ENCODE results near the gene WDR5B.

The WDR5B gene

GRCh38 chr3:122383771-122384697 lies 31.8 kb downstream of the WDR5B start, which contains the start of gene FAM162A:
TSS of gene FAM162A (plus strand) at chr3:122384182. CDS start at chr3:122384266, 84 bp downstream.
- Histone ChIP-seq H3K4me2 (ENCODE audit: insufficient read depth, low read length) (peak within 1 kb of the TSS; percentile 74), H3K4me1 (ENCODE audit: insufficient read depth, low read length) (peaks cover 81% of the 10 kb centered on the region), H3K36me3 (ENCODE audit: insufficient read depth, low read length) (peaks cover 10% of the 10 kb centered on the region; the same call in 1 of the 2 replicates), H3K9me3 (ENCODE audit: insufficient read depth, low read length, severe bottlenecking) (no peaks in the 10 kb centered on the region), H3K27ac (ENCODE audit: low read length) (peak within 1 kb of the TSS; percentile 75), H3K9ac (ENCODE audit: low read depth, low read length) (peak within 1 kb of the TSS; percentile 59), H3K4me3 (ENCODE audit: low read depth in 1 of 2, low read length in 2 of 2) (peak within 1 kb of the TSS; percentile 73 to 83), H3K79me2 (ENCODE audit: insufficient read depth, low read length) (peaks cover 95% of the 10 kb centered on the region), H2AFZ (ENCODE audit: low read depth, low read length) (peak within 1 kb of the TSS; percentile 88), H3K27me3 (ENCODE audit: insufficient read depth, low read length, poor library complexity) (no peaks in the 10 kb centered on the region), H4K20me1 (ENCODE audit: insufficient read depth, low read length) (no peaks in the 10 kb centered on the region)
- peak; percentile 78 for TF ChIP-seq CTCF (IDR thresholded peaks at IDR 0.05; ENCODE audit: borderline replicate concordance, extremely low read depth, low read length, poor library complexity, severe bottlenecking)
- TF ChIP-seq EZH2 (IDR thresholded peaks at IDR 0.05; ENCODE audit: borderline replicate concordance, low read depth, low read length, severe bottlenecking): no peak
- DNase-seq (peak; percentile 94), ATAC-seq (ENCODE audit: insufficient read depth, low read depth) (peak; percentile 93)

GRCh38 chr3:122382888-122383666 lies 32.8 kb downstream of the WDR5B start, which contains the start of gene MIX23:
TSS of gene MIX23 (minus strand) at chr3:122383231. CDS start at chr3:122383224, 7 bp downstream.
- Histone ChIP-seq H3K9me3 (ENCODE audit: insufficient read depth, low read length, severe bottlenecking) (no peaks in the 10 kb centered on the region), H3K4me1 (ENCODE audit: insufficient read depth, low read length) (peaks cover 85% of the 10 kb centered on the region), H3K79me2 (ENCODE audit: insufficient read depth, low read length) (peaks cover 98% of the 10 kb centered on the region), H3K27me3 (ENCODE audit: insufficient read depth, low read length, poor library complexity) (no peaks in the 10 kb centered on the region), H2AFZ (ENCODE audit: low read depth, low read length) (peak within 1 kb of the TSS; percentile 88), H3K36me3 (ENCODE audit: insufficient read depth, low read length) (peaks cover 13% of the 10 kb centered on the region; the same call in 1 of the 2 replicates), H3K4me3 (ENCODE audit: low read depth in 1 of 2, low read length in 2 of 2) (peak within 1 kb of the TSS; percentile 73 to 83), H4K20me1 (ENCODE audit: insufficient read depth, low read length) (no peaks in the 10 kb centered on the region), H3K27ac (ENCODE audit: low read length) (peak within 1 kb of the TSS; percentile 75), H3K9ac (ENCODE audit: low read depth, low read length) (peak within 1 kb of the TSS; percentile 59), H3K4me2 (ENCODE audit: insufficient read depth, low read length) (peak within 1 kb of the TSS; percentile 74)
- DNase-seq (peak; percentile 92), ATAC-seq (ENCODE audit: insufficient read depth, low read depth) (peak; percentile 70)
- no peak for TF ChIP-seq EZH2 (IDR thresholded peaks at IDR 0.05; ENCODE audit: borderline replicate concordance, low read depth, low read length, severe bottlenecking)
- no peak for TF ChIP-seq CTCF (IDR thresholded peaks at IDR 0.05; ENCODE audit: borderline replicate concordance, extremely low read depth, low read length, poor library complexity, severe bottlenecking)

GRCh38 chr3:122377975-122378374 lies 37.9 kb downstream of the WDR5B start:
- H3K27ac ChIP-seq (ENCODE audit: low read length): no peak overlapping the region
- H3K9me3 ChIP-seq (ENCODE audit: insufficient read depth, low read length, severe bottlenecking): no peaks in the 10 kb centered on the region
- peaks cover 44% of the 10 kb centered on the region for H3K4me1 ChIP-seq (ENCODE audit: insufficient read depth, low read length)
- H4K20me1 ChIP-seq (ENCODE audit: insufficient read depth, low read length): no peaks in the 10 kb centered on the region
- H3K27me3 ChIP-seq (ENCODE audit: insufficient read depth, low read length, poor library complexity): no peaks in the 10 kb centered on the region
- no peak overlapping the region for H2AFZ ChIP-seq (ENCODE audit: low read depth, low read length)
- TF ChIP-seq CTCF (IDR thresholded peaks at IDR 0.05; ENCODE audit: borderline replicate concordance, extremely low read depth, low read length, poor library complexity, severe bottlenecking) (no peak), EZH2 (IDR thresholded peaks at IDR 0.05; ENCODE audit: borderline replicate concordance, low read depth, low read length, severe bottlenecking) (no peak)
- 0 out of 2 replicates have a peak, but pooled peaks cover 3% of the 10 kb centered on the region for H3K36me3 ChIP-seq (ENCODE audit: insufficient read depth, low read length)
- peaks cover 91% of the 10 kb centered on the region for H3K79me2 ChIP-seq (ENCODE audit: insufficient read depth, low read length)
- ATAC-seq (ENCODE audit: insufficient read depth, low read depth) (no peak), DNase-seq (peak; percentile 17)
- no peak overlapping the region for H3K9ac ChIP-seq (ENCODE audit: low read depth, low read length)
- no peak overlapping the region for H3K4me3 ChIP-seq (ENCODE audit: low read depth in 1 of 2, low read length in 2 of 2)
- H3K4me2 ChIP-seq (ENCODE audit: insufficient read depth, low read length): no peak overlapping the region

All from DND-41 (cell line).